HepG2 (cell line): ENCODE results near the gene SPATS2. TPM values are rescaled to one million over a fixed set of nuclear protein-coding genes. Genes with fewer than 3 reads are reported as not detected.

Experiments
- EEA1 ChIP-seq: sonication (generic); formaldehyde crosslinking; IDR thresholded peaks from 2 replicates; pipeline ENCODE4 v1.5.1; 2020; ENCODE audit warnings: mild to moderate bottlenecking, missing genetic modification reagents, borderline replicate concordance
- ELF1 ChIP-seq: sonication (generic); formaldehyde crosslinking; IDR thresholded peaks from 2 replicates; pipeline ENCODE4 v1.4.0; 2020; ENCODE audit warnings: missing genetic modification reagents
- HMG20A ChIP-seq: IDR thresholded peaks from 2 replicates; pipeline ENCODE4 v1.6.1; 2016; ENCODE audit warnings: borderline replicate concordance
- KAT7 ChIP-seq: IDR thresholded peaks from 2 replicates; pipeline ENCODE4 v1.6.1; 2018; ENCODE audit warnings: borderline replicate concordance, missing compliant biosample characterization
- NCOA2 ChIP-seq: sonication (generic); formaldehyde crosslinking; IDR thresholded peaks from 2 replicates; pipeline ENCODE4 v1.8.0; 2022; ENCODE audit warnings: inconsistent platforms
- PRMT3 ChIP-seq: sonication (generic); formaldehyde crosslinking; IDR thresholded peaks from 2 replicates; pipeline ENCODE4 v1.8.1; 2022; ENCODE audit warnings: low read depth, mild to moderate bottlenecking, moderate library complexity, missing genetic modification reagents, borderline replicate concordance
- ZFP41 ChIP-seq: sonication (generic); formaldehyde crosslinking; IDR thresholded peaks from 2 replicates; pipeline ENCODE4 v1.4.0; 2020; ENCODE audit warnings: mild to moderate bottlenecking, missing genetic modification reagents, borderline replicate concordance
- ZSCAN9 ChIP-seq: IDR thresholded peaks from 2 replicates; pipeline ENCODE4 v1.6.1; 2016; ENCODE audit warnings: borderline replicate concordance
- polyA plus RNA-seq, 8 experiments: library from polyadenylated mRNA; depleted of rRNA in 3 of 8; stranded (reverse) in 7 of 8; unstranded in 1 of 8; fragments of >200 nt; fragmentation: Illumina TruSeq in 4 of 8; extraction: Trizol in 4 of 8; gene quantifications; 2 replicates each; pipeline versions ENCODE4 v1.2.1 to v1.2.3, GENCODE V29; 2011 to 2016; ENCODE audit warnings: low read depth in 4 of 8, missing spikeins in 1 of 8, mixed read lengths in 1 of 8; ENCODE audit not compliant: insufficient read depth in 1 of 8
- total RNA-seq, 5 experiments: library from RNA; depleted of rRNA; stranded (reverse); fragments of >200 nt; fragmentation: Illumina TruSeq; extraction: Trizol; gene quantifications; 2 replicates each; pipeline ENCODE4 v1.2.3, GENCODE V29; 2016; ENCODE audit warnings: low read depth in 1 of 5
- TF ChIP-seq, protein P1 (sequence below): sonication (generic); formaldehyde crosslinking; IDR thresholded peaks from 2 replicates; pipeline ENCODE4 v1.5.0; 2020; ENCODE audit warnings: mild to moderate bottlenecking, missing genetic modification reagents, moderate library complexity
- TF ChIP-seq, protein P2 (sequence below): IDR thresholded peaks from 2 replicates; pipeline ENCODE4 v1.6.1; 2016

Gene SPATS2
- total and polyA plus RNA-seq, 2 of the 13 experiments (the other 11 are each of a cell fraction or from before 2014, with no cell fraction given), result 19.3 to 28.1 TPM

DNA sequence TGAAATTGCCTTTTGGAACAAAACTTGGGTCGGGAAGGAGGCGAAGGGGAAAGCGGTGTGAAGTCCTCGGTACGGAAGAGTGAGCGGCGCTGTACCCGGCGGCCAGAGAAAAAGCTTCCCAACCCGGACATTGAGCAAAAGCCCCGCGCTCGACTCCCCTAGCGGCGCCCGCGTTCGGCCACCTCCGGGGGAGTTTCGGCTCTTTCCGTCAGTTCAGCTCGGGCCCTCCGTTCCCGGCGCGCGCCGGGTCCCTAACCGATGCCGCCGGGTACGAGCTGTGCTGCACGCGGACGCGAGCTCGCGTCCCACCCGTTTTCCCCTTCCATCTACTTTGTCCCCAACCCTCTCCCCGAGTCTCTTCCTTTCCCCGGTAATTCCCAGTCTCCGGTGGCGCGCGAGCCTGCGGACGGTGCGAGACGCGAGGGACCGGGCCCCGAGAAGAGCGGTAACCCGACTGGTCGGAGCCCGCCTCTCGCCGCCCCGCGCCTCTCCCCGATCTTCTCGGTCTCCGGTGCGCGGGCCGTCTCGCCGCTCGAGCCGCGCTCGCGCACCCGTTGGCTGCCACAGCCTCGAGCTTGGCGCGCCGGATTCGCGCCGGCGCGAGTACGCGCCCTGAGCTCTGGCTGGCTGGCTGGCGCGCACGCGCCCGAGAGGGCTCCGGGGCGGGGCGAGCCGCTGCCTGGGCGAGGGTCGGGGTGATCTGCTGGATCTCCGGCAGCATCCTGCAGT, 446 bp upstream of the SPATS2 start (continued):
- TF ChIP-seq PRMT3 (CRISPR knock-in tag), result 0 out of 2 replicates have a peak, but pooled peaks have one; percentile 40
- TF ChIP-seq ZFP41, result peak; percentile 66; the same call in 1 of the 2 replicates
- no peak for TF ChIP-seq HMG20A (CRISPR knock-in tag)
- TF ChIP-seq ZSCAN9, result 0 out of 2 replicates have a peak, but pooled peaks have one; percentile 66
- peak; percentile 73; the same call in 1 of the 2 replicates for TF ChIP-seq EEA1
- peak; percentile 37; the same call in 1 of the 2 replicates for TF ChIP-seq ELF1 (CRISPR knock-in tag)
- TF ChIP-seq NCOA2 (CRISPR knock-in tag), result 0 out of 2 replicates have a peak, but pooled peaks have one; percentile 8
- peak; percentile 63; the same call in 1 of the 2 replicates for TF ChIP-seq KAT7 (CRISPR knock-in tag)
- TF ChIP-seq, protein P1, sequence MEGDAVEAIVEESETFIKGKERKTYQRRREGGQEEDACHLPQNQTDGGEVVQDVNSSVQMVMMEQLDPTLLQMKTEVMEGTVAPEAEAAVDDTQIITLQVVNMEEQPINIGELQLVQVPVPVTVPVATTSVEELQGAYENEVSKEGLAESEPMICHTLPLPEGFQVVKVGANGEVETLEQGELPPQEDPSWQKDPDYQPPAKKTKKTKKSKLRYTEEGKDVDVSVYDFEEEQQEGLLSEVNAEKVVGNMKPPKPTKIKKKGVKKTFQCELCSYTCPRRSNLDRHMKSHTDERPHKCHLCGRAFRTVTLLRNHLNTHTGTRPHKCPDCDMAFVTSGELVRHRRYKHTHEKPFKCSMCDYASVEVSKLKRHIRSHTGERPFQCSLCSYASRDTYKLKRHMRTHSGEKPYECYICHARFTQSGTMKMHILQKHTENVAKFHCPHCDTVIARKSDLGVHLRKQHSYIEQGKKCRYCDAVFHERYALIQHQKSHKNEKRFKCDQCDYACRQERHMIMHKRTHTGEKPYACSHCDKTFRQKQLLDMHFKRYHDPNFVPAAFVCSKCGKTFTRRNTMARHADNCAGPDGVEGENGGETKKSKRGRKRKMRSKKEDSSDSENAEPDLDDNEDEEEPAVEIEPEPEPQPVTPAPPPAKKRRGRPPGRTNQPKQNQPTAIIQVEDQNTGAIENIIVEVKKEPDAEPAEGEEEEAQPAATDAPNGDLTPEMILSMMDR (CRISPR knock-in tag), result no peak
- TF ChIP-seq, protein P2, sequence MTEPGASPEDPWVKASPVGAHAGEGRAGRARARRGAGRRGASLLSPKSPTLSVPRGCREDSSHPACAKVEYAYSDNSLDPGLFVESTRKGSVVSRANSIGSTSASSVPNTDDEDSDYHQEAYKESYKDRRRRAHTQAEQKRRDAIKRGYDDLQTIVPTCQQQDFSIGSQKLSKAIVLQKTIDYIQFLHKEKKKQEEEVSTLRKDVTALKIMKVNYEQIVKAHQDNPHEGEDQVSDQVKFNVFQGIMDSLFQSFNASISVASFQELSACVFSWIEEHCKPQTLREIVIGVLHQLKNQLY (CRISPR knock-in tag), result 0 out of 2 replicates have a peak, but pooled peaks have one; percentile 30
